H1 (cell line): ENCODE data around the gene IL17RA.
A peak's percentile ranks its signal among the peaks of the same experiment; 100 is the strongest.

Source experiments
- CEBPB ChIP-seq: IDR thresholded peaks from 2 replicates; pipeline ENCODE4 v1.6.1; 2012; ENCODE audit warnings: low read depth, low read length
- EGR1 ChIP-seq: IDR thresholded peaks from 2 replicates; pipeline ENCODE4 v1.6.1; 2011; ENCODE audit warnings: low read depth, low read length, borderline replicate concordance
- EZH2 ChIP-seq: fragments of 200-600 bp; sonication (generic); IDR thresholded peaks from 2 replicates; pipeline ENCODE4 v1.7.1; 2012; ENCODE audit warnings: low read depth, mild to moderate bottlenecking, moderate library complexity, low read length, inconsistent platforms; ENCODE audit not compliant: severe bottlenecking
- NANOG ChIP-seq: IDR thresholded peaks from 2 replicates; pipeline ENCODE4 v1.6.1; 2011; ENCODE audit warnings: low read length, low read depth, mild to moderate bottlenecking, inconsistent platforms; ENCODE audit not compliant: insufficient read depth, poor library complexity, severe bottlenecking
- POLR2A ChIP-seq, 2 experiments: IDR thresholded peaks; 1 replicate in 1 of 2; 2 replicates in 1 of 2; pipeline ENCODE4 v1.6.1; 2011; ENCODE audit warnings: low read depth in 2 of 2, low read length in 2 of 2, mild to moderate bottlenecking in 2 of 2; ENCODE audit errors: control extremely low read depth in 1 of 2
- POLR2AphosphoS5 ChIP-seq: IDR thresholded peaks from 2 replicates; pipeline ENCODE4 v1.6.1; 2011; ENCODE audit warnings: low read depth, low read length
- RAD21 ChIP-seq, 2 experiments: IDR thresholded peaks in 1 of 2; conservative IDR thresholded peaks in 1 of 2; 2 replicates each; pipeline ENCODE4 v1.6.1; 2011; ENCODE audit warnings: low read depth in 2 of 2, low read length in 2 of 2, improper control_type of control experiment in 1 of 2, inconsistent platforms in 1 of 2, mild to moderate bottlenecking in 1 of 2, moderate library complexity in 1 of 2
- SIN3A ChIP-seq, 2 experiments: IDR thresholded peaks in 1 of 2; conservative IDR thresholded peaks in 1 of 2; 2 replicates each; pipeline ENCODE4 v1.6.1; 2011 to 2012; ENCODE audit warnings: low read length in 2 of 2, improper control_type of control experiment in 1 of 2, low read depth in 1 of 2, mild to moderate bottlenecking in 1 of 2
- TF ChIP-seq, protein P1 (sequence below), 3 experiments: IDR thresholded peaks; 1 replicate in 2 of 3; 2 replicates in 1 of 3; pipeline versions ENCODE4 v1.5.1 to v1.6.1; 2011; ENCODE audit warnings: low read length in 3 of 3, mild to moderate bottlenecking in 3 of 3, inconsistent platforms in 2 of 3, low read depth in 1 of 3, moderate library complexity in 1 of 3; ENCODE audit not compliant: insufficient read depth in 1 of 3; ENCODE audit errors: control extremely low read depth in 1 of 3
- TF ChIP-seq, protein P2 (sequence below): IDR thresholded peaks from 2 replicates; pipeline ENCODE4 v1.6.1; 2012; ENCODE audit warnings: inconsistent platforms
- TF ChIP-seq, protein P3 (sequence below): IDR thresholded peaks from 2 replicates; pipeline ENCODE4 v1.6.1; 2011; ENCODE audit warnings: low read length, improper control_type of control experiment
- TF ChIP-seq, protein P4 (sequence below): IDR thresholded peaks from 2 replicates; pipeline ENCODE4 v1.6.1; 2012; ENCODE audit warnings: low read length, inconsistent platforms

DNA sequence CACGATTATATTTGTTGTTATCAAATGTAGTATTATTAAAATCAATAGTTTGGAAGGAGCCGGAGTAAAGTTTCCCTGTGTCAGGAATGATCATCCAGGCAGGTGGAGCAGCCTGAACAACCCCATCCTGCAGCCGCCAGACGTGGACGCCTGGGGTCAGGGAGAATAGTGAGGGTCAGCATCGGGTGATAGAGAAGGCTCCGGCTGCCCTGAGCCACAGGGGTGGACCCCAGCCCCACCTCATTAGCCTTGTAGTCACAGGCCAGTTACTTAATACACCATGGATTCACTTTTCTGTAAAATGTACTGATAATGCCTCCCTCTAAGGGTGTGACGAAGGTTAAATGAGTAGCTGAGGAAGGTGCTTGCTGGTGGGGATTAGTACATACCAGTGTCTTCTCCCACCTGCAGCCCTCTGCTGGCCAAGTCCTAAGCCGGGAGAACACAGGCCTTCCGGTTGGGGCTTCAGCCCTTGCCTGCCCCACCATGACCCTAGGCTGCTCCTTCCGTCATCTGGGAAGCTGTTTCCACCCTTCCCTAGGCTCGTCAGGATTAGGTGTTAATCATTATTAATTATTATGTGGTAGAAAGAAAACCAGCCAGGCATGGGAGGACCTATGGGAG, 21.5 kb downstream of the IL17RA start:
- TF ChIP-seq, protein P1, sequence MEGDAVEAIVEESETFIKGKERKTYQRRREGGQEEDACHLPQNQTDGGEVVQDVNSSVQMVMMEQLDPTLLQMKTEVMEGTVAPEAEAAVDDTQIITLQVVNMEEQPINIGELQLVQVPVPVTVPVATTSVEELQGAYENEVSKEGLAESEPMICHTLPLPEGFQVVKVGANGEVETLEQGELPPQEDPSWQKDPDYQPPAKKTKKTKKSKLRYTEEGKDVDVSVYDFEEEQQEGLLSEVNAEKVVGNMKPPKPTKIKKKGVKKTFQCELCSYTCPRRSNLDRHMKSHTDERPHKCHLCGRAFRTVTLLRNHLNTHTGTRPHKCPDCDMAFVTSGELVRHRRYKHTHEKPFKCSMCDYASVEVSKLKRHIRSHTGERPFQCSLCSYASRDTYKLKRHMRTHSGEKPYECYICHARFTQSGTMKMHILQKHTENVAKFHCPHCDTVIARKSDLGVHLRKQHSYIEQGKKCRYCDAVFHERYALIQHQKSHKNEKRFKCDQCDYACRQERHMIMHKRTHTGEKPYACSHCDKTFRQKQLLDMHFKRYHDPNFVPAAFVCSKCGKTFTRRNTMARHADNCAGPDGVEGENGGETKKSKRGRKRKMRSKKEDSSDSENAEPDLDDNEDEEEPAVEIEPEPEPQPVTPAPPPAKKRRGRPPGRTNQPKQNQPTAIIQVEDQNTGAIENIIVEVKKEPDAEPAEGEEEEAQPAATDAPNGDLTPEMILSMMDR (IDR thresholded peaks at IDR 0.05; ENCODE audit: control extremely low read depth in 1 of 3, insufficient read depth in 1 of 3, low read depth in 1 of 3, low read length in 3 of 3), result peak; percentile 46 to 57 (median 54)
- TF ChIP-seq, protein P2, sequence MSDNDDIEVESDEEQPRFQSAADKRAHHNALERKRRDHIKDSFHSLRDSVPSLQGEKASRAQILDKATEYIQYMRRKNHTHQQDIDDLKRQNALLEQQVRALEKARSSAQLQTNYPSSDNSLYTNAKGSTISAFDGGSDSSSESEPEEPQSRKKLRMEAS, result no peak
- TF ChIP-seq POLR2A (IDR thresholded peaks at IDR 0.05; ENCODE audit: control extremely low read depth in 1 of 2, low read depth in 2 of 2, low read length in 2 of 2) (no peak), SIN3A (conservative IDR thresholded peaks at IDR 0.05 in 1 of 2, IDR thresholded peaks at IDR 0.05 in 1 of 2; ENCODE audit: low read depth in 1 of 2, low read length in 2 of 2) (no peak), RAD21 (IDR thresholded peaks at IDR 0.05 in 1 of 2, conservative IDR thresholded peaks at IDR 0.05 in 1 of 2; ENCODE audit: low read depth in 2 of 2, low read length in 2 of 2) (peak; percentile 8 to 43; a peak in 3 of 4 replicates), CEBPB (no peak), EGR1 (no peak), POLR2AphosphoS5 (no peak), NANOG (no peak), EZH2 (no peak)
- TF ChIP-seq, protein P3, sequence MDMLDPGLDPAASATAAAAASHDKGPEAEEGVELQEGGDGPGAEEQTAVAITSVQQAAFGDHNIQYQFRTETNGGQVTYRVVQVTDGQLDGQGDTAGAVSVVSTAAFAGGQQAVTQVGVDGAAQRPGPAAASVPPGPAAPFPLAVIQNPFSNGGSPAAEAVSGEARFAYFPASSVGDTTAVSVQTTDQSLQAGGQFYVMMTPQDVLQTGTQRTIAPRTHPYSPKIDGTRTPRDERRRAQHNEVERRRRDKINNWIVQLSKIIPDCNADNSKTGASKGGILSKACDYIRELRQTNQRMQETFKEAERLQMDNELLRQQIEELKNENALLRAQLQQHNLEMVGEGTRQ, result no peak
- TF ChIP-seq, protein P4, sequence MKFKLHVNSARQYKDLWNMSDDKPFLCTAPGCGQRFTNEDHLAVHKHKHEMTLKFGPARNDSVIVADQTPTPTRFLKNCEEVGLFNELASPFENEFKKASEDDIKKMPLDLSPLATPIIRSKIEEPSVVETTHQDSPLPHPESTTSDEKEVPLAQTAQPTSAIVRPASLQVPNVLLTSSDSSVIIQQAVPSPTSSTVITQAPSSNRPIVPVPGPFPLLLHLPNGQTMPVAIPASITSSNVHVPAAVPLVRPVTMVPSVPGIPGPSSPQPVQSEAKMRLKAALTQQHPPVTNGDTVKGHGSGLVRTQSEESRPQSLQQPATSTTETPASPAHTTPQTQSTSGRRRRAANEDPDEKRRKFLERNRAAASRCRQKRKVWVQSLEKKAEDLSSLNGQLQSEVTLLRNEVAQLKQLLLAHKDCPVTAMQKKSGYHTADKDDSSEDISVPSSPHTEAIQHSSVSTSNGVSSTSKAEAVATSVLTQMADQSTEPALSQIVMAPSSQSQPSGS, result no peak
